GM10847 (cell line): Measurements from ENCODE around the gene GGTA1.

Source experiments
- POLR2A ChIP-seq: IDR thresholded peaks from 2 replicates; pipeline ENCODE4 v1.6.1; 2011; ENCODE audit not compliant: insufficient read length; ENCODE audit errors: extremely low read depth

GGTA1 gene

GRCh38 chr9:121499427-121500164 lies at the start of gene GGTA1:
TSS of gene GGTA1 (minus strand) at chr9:121499844. CDS start at chr9:121467922, 31,922 bp downstream.
- no peak for TF ChIP-seq POLR2A

GRCh38 chr9:121548666-121549065 lies 49.0 kb upstream of the GGTA1 start:
- no peak for TF ChIP-seq POLR2A

- no peak for TF ChIP-seq POLR2A
Observed at GRCh38 chr9:121545875-121546423, 46.3 kb upstream of the GGTA1 start.

GRCh38 chr9:121545150-121545874 lies 45.7 kb upstream of the GGTA1 start:
- TF ChIP-seq POLR2A: no peak

GRCh38 chr9:121542025-121542424 lies 42.4 kb upstream of the GGTA1 start:
- no peak for TF ChIP-seq POLR2A

- no peak for TF ChIP-seq POLR2A
Observed at GRCh38 chr9:121541256-121541655, 41.6 kb upstream of the GGTA1 start.

- no peak for TF ChIP-seq POLR2A
Observed at GRCh38 chr9:121538221-121538620, 38.6 kb upstream of the GGTA1 start.

GRCh38 chr9:121537283-121537682 lies 37.6 kb upstream of the GGTA1 start:
- TF ChIP-seq POLR2A: no peak

GRCh38 chr9:121532881-121533280 lies 33.2 kb upstream of the GGTA1 start:
- TF ChIP-seq POLR2A: no peak

GRCh38 chr9:121529237-121529987 lies 29.8 kb upstream of the GGTA1 start:
- no peak for TF ChIP-seq POLR2A

GRCh38 chr9:121528642-121529041 lies 29.0 kb upstream of the GGTA1 start:
- no peak for TF ChIP-seq POLR2A

GRCh38 chr9:121527371-121527770 lies 27.7 kb upstream of the GGTA1 start:
- no peak for TF ChIP-seq POLR2A

GRCh38 chr9:121518634-121519033 lies 19.0 kb upstream of the GGTA1 start:
- TF ChIP-seq POLR2A: no peak

GRCh38 chr9:121510766-121511550 lies 11.3 kb upstream of the GGTA1 start:
- no peak for TF ChIP-seq POLR2A

GRCh38 chr9:121509180-121509579 lies 9.5 kb upstream of the GGTA1 start:
- no peak for TF ChIP-seq POLR2A
